ENCODE data around the gene CADPS2.
"Not testable (repeated sequence)": the region's sequence is repeated elsewhere in the genome, so short reads cannot be mapped to it uniquely, and the experiment has no call there.

Gene CADPS2

DNA sequence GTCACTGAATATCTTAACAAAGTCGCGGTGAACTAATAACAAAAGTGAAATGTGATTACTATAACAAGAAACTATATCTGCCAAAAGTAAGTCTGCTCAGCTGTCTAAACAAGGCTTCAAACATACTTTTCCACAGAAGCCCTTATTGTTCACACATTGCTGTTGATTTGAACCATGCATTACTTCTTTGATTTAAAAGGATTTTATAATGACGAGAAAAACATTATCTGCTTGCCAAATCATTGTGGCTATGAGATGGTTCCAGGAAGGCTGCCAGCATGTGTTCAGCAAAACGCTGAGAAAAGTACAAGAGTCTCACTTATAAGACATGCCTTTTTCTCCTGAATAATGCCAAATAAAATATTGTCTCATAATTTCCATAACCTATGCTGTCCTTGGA lies 211.8 kb downstream of the CADPS2 start:
- DNase-seq (ENCODE audit: low spot score) = no peak

DNA sequence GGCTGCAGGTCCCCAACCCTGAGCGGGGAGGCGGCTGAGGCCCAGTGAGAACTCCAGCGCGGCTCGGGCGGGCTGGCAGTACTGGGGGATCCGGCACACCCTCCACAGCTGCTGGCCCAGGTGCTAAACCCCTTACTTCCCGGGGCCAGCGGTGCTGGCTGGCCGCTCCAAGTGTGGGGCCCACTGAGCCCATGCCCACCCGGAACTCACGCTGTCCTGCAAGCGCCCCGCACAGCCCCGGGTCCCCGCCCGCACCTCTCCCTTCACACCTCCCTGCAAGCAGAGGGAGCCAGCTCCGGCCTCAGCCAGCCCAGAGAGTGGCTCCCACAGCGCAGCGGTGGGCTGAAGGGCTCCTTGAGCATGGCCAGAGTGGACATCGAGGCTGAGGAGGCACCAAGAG lies 212.3 kb downstream of the CADPS2 start:
- no peak for DNase-seq (ENCODE audit: low spot score)

DNA sequence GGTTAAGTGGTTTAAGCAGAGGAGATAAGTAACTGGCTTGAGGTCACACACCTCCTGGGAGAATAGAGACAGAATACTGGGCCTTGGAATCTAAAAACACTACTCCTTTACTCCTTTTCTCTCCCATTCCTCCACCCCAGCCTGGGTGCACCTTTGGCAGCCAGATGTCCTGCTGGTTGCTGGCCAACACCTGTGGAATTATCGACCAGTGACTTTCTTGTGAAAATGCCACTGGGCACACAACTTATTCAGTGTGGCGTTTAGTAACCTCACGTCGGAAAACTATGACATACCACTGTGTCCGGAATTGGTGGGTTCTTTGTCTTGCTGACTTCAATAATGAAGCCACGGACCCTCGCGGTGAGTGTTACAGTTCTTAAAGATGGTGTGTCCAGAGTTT lies 213.7 kb downstream of the CADPS2 start:
- no peak for DNase-seq (ENCODE audit: low spot score)

DNA sequence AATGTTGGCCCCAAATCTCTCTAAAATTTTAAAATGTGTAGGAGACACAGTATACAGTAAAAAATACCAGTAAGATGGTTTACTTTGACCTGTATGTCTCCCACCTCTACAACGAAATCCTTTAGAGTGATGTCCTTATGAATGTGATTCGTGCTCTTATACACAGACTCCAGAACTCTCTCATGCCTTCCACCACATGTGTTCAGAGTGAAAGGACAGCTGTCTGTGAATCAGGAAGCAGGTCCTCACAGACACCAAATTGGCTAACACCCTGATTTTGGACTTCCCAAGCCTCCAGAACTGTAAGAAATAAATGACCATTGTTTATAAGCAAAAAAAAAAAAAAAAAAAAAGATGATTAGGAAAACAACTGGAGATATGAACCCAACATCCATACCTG lies 222.5 kb downstream of the CADPS2 start:
- DNase-seq (ENCODE audit: low spot score) = no peak

DNA sequence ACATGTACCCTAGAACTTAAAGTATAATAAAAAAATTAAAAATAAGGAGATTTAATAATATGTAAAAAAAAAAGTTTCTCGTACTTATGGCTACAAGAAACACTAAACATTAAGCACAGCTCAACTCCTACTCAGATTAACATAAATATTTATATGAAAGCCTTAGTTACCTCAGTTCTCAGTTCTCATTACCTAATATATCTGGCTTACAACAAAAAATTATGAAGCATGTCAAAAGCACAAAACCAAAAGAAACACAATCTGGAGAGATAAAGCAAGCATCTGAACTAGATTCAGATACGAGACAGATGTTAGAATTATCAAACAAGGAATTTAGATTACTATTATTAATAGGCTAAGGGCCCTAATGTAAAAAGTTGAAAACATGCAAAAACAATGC lies 227.4 kb downstream of the CADPS2 start:
- DNase-seq (ENCODE audit: low spot score) = no peak

DNA sequence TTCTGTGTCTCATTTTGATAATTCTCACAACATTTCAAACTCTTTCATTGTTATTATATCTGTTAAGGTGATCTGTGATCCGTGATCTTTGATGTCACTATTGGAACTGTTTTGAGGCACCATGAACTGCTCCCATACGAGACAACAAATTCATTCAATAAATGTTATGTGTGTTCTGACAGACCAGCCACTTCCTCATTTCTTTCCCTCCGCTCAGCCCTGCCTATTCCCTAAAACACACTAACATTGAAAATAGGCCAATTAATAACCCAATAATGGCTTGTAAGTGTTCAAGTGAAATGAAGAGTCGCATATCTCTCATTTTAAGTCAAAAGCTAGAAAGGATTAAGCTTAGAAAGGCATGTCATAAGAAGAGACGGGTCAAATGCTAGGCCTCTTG lies 232.6 kb downstream of the CADPS2 start:
- no peak for DNase-seq (ENCODE audit: low spot score)

DNA sequence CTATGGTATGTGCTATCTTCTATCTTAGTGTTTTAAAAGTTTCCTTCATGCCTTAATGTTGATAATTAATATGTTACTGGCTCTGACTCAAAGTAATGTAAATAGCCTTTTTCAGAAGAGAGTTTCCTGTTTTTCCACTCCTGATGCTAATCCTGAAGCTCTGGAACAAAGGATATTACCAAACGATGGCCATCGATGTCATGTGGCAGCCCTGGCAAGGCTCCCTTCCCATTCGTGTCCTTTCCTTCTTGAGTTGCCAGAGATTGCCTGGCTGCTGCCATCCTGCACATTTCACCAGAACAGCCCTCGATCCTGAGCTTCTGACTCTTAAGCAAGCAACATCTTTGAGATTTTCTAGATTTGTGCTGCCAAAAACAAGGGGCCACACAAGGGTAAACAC lies 233.4 kb downstream of the CADPS2 start:
- no peak for DNase-seq (ENCODE audit: low spot score)

DNA sequence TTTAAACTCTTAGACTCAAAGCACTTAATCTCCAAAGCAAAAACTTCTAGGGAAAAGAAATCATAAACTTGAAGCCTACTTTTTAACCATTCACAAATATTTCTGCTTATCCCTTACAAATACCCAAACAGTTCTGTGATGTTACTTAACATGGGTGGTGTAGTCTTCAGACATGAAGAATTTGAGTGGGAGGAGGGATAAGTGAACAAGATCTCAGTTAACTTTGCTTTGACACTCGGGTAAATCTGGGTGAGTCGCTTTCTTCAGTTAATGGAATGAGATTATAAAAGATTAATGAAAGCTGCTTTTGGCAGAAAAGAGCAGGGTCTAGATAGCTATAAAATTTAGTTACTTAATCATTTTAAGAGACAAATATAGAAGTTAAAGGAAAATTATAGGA lies 234.8 kb downstream of the CADPS2 start:
- no peak for DNase-seq (ENCODE audit: low spot score)

DNA sequence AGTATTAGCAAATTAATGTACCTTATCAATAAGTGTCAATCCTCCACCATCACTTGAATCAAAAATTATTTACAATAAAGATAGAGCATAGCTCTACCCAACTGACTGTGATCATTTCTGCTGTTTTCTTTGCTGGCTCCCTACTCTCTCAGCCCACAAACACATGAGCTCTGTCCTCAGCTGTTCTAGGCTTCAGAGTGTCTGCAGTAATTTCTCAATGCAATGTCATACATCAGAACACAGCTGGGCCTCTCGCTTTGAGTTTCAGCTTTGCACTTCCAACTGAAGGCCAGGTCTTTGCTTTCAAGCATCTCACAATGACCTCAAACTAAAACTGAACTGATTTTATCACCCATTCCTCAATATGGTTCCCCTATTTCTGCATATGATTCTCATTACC lies 243.0 kb downstream of the CADPS2 start:
- no peak for DNase-seq (ENCODE audit: low spot score)

DNA sequence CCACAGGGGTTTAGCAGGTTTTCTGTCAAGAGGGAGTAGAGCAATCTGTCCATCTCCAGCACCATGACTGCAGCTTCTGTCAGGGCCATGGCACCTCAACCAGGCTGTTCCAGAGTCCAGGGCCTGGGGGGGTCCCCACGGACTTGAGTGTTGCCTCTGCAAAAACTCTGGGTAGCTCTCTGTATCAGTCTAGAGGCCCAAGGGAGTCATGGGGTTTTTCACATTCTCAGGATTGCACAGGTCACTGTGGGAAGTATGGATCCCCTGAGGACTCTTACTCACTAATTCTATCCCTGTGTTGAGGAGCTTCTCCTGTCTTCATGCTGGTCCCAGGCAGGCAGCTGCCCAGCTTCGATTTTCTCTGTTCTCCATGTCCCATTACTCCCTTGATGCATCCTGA lies 247.8 kb downstream of the CADPS2 start:
- no peak for DNase-seq (ENCODE audit: low spot score)

DNA sequence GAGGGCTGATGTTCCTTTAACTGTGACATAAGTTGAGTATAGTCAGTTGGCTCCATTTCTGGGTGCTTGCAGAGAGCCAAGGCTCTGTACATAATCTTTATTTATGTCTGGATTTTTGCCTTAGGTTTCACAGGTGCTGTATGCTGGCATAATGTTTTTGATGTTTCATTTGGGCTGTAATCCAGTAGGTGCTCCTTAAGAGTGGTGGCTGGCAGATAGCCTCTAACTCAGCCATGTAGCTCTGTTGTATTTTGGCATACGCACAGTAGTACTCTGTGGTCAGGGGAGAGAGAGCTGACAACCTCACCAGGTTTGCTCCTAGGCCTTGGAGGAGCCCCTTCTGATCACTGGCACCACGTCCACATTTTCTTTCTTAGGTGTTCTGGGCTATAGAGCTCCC lies 248.5 kb downstream of the CADPS2 start:
- no peak for DNase-seq (ENCODE audit: low spot score)

DNA sequence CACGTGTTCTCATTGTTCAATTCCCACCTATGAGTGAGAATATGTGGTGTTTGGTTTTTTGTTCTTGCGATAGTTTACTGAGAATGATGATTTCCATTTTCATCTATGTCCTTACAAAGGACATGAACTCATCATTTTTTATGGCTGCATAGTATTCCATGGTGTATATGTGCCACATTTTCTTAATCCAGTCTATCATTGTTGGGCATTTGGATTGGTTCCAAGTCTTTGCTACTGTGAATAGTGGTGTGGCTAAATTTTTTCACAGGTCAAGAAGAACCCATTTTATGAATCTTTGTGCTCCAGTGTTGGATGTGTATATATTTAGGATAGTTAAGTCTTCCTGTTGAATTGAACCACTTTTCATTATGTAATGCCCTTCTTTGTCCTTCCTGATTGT lies 250.8 kb downstream of the CADPS2 start:
- DNase-seq (ENCODE audit: low spot score) = not testable (repeated sequence)

DNA sequence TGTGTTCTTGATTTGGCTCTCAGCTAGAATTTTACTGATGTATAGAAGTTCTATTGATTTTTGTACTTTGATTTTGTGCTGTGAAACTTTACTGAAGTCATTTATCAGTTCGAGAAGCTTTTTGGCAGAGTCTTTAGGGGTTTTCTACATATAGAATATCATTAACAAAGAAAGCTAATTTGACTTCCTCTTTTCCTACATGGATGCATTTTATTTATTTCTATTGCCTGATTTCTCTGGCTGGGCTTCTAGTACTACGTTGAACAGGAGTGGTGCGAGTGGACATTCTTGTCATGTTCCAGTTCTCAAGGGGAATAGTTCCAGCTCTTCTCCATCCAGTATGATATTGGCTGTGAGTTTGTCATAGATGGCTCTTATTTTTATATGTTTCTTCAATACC lies 252.8 kb downstream of the CADPS2 start:
- no peak for DNase-seq (ENCODE audit: low spot score)

DNA sequence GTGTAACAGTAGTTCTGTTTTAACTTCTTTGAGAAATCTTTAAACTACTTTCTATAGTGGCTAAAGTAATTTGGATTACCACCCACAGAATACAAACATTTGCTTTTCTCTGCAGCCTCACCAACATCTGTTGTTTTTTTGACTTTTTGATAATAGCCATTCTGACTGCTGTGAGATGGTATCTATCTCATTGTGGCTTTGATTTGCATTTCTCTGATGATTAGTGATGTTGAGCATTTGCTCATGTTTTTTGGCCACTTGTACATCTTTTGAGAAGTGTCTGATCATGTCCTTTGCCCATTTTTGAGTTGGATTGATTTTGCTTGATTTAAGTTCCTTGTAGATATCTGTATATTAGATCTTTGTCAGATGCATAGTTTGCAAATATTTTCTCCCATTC lies 254.0 kb downstream of the CADPS2 start:
- DNase-seq (ENCODE audit: low spot score) = no peak

DNA sequence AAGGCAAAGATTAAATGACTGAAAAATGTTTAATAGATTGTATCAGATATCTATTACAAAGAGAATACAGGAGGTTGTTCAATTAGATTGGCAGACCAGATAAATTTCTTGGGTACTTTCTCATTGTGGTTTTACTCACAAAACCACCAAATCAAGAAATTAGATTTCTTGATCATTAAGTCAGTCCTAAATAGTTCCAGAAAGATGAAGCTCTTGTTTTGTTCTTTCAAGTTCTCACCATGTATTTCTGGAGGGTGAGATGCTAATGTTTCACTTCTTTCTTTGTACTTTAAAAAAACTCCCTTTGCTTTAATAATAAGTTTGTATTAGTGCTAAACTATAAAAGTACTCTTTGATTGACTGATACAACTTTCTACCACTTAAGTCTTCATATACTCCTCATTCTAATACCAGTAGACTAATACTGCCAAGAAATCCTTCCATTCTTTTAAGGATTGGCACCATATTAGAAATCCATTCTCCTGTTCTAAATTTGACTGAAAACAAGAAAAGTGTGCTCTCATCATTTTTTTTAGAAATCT lies 256.8 kb downstream of the CADPS2 start:
- no peak for DNase-seq (ENCODE audit: low spot score)

DNA sequence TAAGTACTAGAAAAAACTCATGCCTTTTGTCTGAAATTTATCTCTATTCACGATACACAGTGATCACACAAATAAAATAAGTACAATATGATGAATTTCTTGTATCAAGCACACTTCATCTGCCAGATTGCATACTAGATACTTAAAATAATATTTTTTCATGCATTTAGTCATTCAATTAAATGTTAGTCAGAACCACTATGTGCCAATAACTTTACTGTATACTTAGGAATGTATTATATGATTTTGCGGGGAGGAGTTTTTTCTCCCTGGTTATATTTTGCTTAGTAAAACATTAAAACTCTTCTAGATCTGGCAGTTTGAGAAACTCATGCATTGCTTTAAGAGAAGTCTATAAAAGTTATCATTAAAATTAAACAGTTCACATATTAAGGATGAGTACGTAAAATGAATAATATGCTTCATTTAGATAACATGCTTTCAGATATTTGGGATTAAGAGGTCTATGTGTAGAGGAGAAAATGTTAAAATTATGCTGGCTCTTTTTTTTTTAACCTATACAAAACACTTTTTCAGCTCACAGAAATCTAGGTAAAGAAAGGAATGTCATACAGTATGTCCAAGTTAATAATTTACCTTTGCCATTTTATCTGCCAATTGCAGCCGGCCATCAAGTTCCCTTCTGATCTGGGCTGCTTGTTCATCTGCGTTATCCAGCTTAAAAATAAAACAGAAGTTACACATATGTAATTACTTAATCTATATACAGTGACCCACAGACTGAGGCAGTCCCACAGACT lies 257.4 kb downstream of the CADPS2 start:
- no peak for DNase-seq (ENCODE audit: low spot score)

DNA sequence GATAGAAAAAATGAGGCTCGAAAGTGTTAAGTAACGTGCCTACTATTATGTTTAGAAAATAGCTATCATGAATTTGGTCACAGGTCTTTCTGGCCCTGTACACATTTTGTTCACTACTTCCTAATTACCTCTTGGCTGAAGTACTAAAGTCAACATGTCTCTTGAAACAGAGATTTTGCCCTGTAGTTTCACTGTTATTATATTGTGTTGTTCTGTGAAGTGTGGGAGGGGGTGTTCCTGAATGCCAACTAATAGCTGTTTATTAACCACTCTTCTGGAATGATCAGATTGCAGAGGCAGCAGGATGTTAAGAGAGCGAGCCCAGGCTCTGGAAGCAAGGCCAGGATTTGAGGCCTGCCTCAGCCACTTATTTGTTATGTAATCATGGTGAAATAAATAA lies 259.5 kb downstream of the CADPS2 start:
- no peak for DNase-seq (ENCODE audit: low spot score)

DNA sequence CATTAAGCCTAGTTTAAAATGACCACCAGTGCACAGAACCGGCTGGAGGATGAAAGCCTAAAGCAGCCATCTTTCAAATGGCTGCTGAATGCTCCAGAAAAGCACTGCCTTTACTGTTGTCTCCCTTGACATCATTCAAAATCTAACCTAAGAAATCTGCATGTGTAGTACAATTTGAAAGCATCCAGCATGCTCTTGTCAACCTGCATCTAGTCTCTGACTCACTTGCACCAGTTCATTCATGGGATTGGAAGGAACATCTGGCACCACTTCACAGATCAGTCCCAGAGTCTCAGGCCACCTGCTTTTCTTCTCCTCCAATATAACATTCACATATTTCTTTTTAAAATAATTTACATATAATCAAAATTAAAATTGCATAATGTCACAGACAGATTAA lies 263.6 kb downstream of the CADPS2 start:
- DNase-seq (ENCODE audit: low spot score) = no peak

DNA sequence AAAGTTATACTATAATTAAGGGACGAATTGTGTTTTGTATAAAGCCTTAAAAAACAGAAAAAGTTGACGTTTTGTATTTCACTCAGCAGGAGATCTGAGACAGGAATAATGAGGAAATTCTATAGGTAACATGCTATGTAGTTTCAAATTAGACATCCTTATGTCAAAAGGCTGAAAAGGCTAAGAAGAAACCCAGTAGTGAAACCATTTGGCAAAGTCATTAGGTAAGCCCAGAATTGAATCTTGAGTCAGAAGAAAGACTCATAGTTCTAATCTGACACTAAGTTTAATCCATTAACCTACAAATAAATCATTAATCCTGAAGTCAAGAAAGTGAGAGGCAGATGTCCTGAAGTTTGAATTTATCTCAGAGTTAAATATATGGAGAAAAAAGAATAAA lies 266.6 kb downstream of the CADPS2 start:
- no peak for DNase-seq (ENCODE audit: low spot score)

DNA sequence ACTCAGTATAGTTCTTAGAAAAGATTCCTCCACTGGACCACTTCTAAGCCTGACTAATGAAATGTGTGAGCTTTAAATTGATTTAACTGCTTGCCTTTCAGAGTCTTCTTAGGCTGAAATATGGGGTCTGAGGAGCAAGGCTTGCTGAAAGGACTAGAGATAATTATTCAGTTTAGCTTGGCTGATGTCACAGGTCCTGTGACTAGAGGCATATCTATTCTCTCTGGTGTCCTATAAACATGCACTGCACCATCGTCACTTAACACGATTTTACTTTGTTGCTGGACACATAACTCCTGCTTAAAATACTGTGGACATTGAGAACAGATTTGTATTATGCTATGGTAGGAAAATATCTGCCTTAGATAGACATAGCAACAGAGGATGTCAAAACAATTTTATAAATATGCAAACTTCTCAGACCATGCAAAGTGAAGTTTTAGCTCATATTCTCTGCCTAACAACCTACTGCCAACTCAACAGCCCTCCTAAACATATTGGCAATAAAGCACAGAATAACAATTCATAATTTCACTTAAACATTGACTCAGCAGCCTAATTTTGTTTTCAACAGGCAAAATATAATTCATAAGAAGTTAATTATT lies 267.6 kb downstream of the CADPS2 start:
- no peak for DNase-seq (ENCODE audit: low spot score)

DNA sequence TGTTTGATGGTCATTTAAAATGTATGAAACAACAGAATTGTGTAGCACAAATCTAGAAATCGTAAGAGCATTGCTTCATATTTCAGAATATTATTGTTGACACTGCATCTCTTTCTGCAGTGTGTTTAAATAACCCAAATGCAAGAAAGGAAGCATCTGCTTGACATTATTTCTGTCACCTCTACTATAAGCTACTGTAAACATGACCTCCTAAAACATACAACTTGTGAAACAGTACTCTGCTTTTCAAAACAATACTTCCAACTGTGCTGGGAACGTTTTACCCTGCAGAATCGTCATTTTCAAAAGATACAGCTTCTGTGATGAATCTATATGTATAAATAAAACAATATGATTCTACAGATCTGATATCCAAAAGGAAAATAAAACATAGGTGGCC lies 269.3 kb downstream of the CADPS2 start:
- no peak for DNase-seq (ENCODE audit: low spot score)

DNA sequence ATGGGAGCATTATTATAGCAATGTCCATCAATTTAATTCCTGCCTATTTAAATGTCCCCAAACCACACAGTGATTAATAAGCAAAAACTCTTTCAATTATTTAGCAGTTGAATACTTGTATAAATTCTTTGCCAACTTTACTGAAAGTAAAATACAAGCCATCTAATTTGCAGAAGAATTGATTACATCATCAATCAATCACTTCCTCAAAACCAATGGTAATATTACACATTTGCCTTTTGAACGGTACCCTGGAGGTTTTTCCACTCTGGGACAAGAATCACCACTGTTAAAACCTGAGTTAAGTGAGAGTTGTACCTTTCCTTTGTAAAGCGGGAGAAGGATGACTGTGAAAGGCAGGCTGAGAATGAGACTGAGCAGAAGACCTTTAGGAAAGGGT lies 280.3 kb downstream of the CADPS2 start:
- no peak for DNase-seq (ENCODE audit: low spot score)

DNA sequence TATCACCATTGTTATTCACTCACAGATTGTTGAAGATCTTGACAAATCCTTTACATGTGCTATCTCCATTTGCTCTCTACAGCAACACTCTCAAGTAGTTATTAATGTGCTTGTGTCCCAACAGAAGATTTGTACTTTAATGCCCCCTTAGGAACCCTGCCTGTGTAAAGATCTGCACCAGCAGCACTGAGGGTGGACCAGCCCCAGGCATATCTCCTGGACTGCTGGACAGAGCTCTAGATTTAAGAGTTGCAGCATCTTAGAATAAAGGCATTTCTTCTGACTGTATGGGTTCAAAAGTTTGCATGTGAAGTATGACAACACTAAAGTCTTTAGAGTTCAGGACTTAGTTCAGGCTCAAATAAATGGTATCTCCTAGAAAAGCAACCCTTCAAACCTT lies 282.0 kb downstream of the CADPS2 start:
- no peak for DNase-seq (ENCODE audit: low spot score)

DNA sequence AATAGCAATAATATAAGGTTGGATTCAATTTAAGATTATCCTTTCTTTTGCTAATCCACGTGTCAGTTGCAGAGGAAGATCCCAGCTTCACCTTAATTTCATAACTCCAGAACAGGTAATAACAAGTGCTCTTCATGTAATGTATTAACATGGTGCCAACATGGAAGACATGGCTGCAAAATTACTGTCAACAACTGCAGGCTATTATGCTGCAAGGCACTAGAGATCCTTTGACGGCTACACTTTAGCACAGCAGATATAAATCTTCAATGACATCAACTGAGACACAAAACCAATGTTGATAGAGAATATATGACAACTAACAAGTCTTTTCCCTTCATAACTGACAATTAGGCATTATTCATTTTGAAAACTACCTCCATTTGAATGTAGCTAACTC lies 283.5 kb downstream of the CADPS2 start:
- no peak for DNase-seq (ENCODE audit: low spot score)

Data from CD4-positive, alpha-beta T cell treated with Interleukin-6 at 100 ng/mL for 8 hours (primary cell).